ENCODE results near the gene ATP5MG.

The ATP5MG gene

DNA sequence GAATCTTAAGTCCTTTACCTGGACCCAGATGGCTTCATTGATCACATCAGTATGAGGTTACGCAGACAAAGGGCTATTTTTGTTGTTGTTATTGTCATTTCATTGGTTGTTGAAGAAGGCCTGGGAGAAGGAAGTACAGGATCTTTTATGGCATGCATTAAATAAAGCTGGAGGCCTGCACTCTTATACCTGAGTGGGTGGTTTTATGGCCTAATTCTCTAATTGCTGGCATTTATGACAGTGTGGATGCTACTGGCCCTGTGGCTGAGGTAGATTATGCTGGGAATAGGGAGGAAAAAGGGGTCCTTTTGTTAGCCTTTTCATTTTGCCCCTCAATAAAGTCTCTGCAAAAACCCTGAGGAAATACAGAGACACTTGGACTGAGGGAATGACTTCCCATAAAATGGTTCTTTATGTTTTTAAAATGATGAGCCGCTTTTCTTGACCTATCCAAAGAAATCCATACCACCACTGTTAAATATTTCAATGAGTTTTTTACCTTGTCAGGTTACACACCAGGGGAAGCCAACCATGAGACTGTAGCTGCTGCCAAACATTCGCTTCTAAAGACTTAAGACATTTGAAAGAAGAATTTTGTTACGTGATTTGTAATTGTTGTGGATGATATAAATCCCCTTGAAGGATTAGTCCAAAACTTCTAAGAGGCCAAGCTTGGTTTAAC lies 41.6 kb downstream of the ATP5MG start:
- no peak for DNase-seq

DNA sequence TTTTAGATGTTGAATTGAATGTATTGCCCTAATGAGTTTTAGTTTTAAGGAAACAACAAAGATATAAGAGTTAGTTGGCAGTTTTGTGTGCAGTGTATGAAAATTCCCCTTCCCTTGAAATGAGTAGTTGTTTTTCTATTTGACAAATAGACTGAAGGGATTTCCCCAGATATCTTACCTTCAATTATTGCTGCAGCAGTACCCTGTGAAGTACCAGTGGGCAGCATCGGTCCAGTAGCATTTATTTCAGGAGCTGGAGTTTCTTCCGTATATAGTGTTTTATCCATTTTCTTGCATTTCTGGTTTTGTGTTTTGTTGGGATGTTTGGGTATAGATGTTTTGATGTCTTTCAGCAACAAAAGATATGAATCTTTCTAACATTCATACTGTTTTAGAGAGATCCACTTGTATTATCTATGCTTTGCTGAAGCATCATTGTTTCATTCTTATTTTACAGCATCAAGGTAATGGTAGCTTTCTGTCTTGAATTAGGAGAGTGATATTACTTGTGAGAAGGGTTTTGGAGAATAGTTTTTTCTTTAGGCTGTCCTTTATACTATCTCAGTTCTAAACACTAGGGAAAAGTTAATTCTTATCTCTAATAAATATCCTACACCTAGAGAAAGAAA lies 42.3 kb downstream of the ATP5MG start:
- DNase-seq, result peak; percentile 54

DNA sequence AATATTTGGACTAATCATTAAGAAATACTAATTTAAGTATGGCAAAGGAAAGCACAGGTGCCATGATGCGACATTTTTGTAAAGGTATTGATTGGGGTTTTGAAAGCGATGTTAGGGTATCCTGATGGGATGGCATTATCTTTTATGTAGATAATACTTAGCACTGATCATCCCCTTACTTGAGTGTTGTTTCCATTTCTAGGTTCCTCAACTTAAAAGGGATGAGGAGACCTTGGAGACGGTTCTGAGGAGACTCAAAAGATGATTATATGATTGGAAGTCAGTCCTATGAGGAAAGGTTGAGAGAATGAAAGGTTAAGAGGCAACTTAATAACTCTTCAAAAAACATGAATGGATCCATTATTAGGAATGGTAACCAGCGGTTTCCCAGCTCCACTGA lies 46.0 kb downstream of the ATP5MG start:
- DNase-seq, result no peak

DNA sequence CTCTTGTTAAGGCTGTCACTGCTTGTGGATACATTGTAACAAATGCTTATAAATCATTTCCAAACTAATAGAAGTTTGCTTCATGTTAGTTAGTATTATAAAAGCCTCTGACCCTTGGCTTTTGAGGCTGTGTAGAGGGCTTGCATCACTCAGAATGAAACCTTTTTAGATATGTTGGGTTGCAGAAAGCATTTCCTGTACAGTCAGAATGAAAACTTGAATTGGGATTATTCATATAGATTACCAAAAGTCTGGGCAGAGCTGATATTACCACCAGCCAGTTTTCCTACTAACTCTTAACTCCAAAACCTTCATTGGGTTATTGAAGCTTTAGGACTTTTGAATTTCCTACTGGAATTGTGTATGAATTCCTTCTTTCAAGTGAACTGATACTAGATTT lies 46.9 kb downstream of the ATP5MG start:
- no peak for DNase-seq

DNA sequence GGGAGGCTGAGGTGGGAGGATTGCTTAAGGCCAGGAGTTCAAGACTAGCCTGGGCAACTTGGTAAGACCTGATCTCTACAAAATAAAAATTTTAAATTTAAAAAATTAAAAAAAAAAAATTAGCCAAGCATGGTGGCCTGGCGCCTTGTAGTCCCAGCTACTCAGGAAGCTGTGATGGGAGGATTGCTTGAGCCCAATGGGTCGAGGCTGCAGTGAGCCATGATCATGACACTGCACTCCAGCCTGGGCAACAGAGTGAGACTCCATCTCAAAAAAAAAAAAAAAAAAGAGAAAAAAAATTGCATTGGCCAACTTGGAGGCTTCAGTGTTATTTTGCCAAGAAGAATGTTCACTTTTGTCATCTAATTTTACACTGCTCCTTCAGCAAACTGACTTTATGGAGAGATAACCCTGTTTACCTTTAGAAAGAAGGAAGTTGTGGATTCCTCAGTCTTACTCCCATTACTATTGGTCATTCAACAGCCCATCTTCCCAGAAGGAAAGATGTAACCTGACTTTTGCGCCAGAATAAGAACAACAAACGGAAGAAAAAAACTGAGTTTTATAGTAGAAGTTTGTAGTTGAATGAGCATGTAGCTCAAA lies 48.0 kb downstream of the ATP5MG start:
- no peak for DNase-seq

DNA sequence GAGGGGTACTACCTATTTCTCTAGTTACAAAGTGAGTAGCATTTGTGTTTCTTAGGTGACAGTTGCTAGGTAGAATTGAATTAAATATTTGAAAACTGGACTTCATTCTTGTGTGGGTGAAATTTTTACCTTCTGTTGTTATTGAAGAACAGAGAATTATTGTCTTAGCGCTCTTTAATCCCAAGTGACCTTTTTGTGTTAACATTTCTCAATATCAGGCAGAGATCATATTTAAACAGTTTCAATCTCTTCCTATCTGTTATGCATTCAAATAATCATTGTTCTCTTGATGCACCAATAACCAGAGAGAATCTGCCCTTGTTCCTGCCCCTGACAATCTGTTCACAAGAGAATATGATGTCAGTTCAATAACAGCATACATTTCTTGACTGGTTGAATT lies 49.0 kb downstream of the ATP5MG start:
- no peak for DNase-seq

All from CD4-positive, alpha-beta T cell treated with Interleukin-4 for 4 hours (primary cell).